Parietal lobe (tissue), 2 donors: Measurements from ENCODE around the gene P4HA3. TPM values are rescaled to one million over a fixed set of nuclear protein-coding genes. Genes with fewer than 3 reads are reported as not detected.

Experiments
- small RNA-seq: library from RNA; depleted of rRNA; stranded (forward); fragments of <200 nt; gene quantifications from one replicate; pipeline ENCODE3, GENCODE V24; 2014; ENCODE audit warnings: low replicate concordance
- total RNA-seq: library from RNA; depleted of rRNA; stranded (reverse); fragments of >200 nt; gene quantifications from one replicate; pipeline ENCODE4 v1.2.3, GENCODE V29; 2014

Gene P4HA3
- total RNA-seq = not detected

GRCh38 chr11:74311352-74311926, at the start of gene P4HA3:
Gene P4HA3 (minus strand): TSS chr11:74311640. CDS start chr11:74311611, 29 bp downstream.

Small RNA genes within 50 kb of the gene (small RNA-seq; reads per million reads assigned to genes)
- not detected for gene RF00409

Other genes starting within 250 kb of the P4HA3 start
- gene C2CD3, start 140.6 kb downstream of the P4HA3 start, total RNA-seq = 52.6 TPM
- 61.0 TPM for gene PPME1, start 140.4 kb downstream of the P4HA3 start, total RNA-seq
- gene PGM2L1, start 86.8 kb upstream of the P4HA3 start, total RNA-seq = 133 TPM
- 0.94 TPM for gene KCNE3, start 155.9 kb upstream of the P4HA3 start, total RNA-seq
- 1.6 TPM for gene LIPT2, start 182.1 kb upstream of the P4HA3 start, total RNA-seq